ENCODE results near the gene FAH.
"Not testable (repeated sequence)": the region's sequence is repeated elsewhere in the genome, so short reads cannot be mapped to it uniquely, and the experiment has no call there.

Gene FAH

DNA sequence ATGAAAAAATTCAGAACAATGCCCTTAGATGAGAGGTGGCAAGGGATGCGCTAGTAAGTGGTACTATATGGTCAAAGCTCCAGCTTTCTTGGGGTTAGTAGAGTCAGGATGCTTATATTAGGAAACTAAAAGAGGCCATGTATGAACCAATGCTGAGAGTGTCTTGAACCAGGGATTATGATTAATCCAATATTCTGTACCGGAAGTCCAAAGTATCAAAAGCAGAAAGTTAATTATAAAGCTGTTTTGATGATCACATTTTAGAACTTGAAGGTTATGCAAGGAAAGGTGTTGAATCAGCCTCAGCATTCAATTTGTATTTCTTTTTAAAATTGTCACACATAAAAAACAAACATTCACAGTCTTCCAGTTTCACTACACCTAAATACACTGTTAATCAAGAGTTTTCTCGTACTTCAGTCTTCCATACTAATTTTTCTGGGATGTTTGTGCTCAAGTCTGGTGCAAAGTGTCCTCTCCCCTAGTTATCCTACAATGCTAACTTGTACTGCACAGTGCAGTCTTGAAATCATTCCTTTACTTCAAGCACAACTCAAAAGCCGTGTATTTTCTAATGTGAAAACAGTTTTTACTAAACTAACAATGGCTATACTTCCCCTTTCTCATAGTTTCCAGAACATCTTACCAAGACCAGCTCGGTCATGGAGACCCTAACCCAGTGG is 10.7 kb upstream of the FAH start:
- DNase-seq: no peak
- in situ Hi-C loops (cut with HindIII; ENCODE audit: low pct_ligation_motif_present, low pct_unique_long_range_greater_than_20kb, low sequenced_read_pairs): no loop called here

GRCh38 chr15:80142646-80143045 is 10.2 kb upstream of the FAH start:
- no peak for DNase-seq
- in situ Hi-C loops (cut with HindIII; ENCODE audit: low pct_ligation_motif_present, low pct_unique_long_range_greater_than_20kb, low sequenced_read_pairs): no loop called here

GRCh38 chr15:80151148-80151547 is 1.7 kb upstream of the FAH start:
- DNase-seq: no peak
- in situ Hi-C loops (cut with HindIII; ENCODE audit: low pct_ligation_motif_present, low pct_unique_long_range_greater_than_20kb, low sequenced_read_pairs): no loop called here

GRCh38 chr15:80151576-80151975 is 1.2 kb upstream of the FAH start:
- in situ Hi-C loops (cut with HindIII; ENCODE audit: low pct_ligation_motif_present, low pct_unique_long_range_greater_than_20kb, low sequenced_read_pairs): no loop called here
- no peak for DNase-seq

DNA sequence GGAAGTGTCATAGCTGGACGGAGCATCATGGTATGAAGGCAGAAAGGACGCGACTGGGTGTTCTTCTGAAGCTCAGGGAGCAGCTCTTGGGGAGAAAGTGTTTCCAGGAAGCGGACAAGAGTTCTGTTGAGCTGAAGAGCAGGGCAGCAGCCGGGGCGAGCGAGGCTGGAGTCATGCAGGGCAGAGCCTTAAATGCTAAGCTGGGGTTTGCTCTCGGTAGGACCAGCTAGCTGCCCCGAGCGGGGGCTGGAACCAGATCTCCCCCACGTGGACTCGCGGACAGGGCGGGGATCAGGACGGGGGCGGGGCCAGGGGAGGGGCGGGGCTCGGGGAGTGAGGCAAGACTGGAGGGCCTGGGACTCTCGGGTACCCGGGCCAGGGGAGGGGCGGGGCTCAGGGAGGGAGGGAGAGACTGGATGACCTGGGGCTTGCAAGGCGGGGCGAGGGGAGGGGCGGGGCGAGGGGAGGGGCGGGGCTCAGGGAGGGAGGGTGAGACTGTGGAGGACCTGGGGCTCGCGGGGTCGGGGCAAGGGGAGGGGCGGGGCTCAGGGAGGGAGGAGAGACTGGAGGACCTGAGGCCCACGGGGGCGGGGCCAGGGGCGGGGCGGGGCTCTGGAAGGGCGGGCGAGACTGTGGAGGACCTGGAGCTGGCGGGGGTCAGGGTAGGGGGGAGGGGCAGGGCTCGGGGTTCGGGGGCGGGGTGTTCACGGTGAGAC is 461 bp upstream of the FAH start:
- in situ Hi-C loops (cut with HindIII; ENCODE audit: low pct_ligation_motif_present, low pct_unique_long_range_greater_than_20kb, low sequenced_read_pairs): no loop called here
- peak; percentile 89 for DNase-seq

DNA sequence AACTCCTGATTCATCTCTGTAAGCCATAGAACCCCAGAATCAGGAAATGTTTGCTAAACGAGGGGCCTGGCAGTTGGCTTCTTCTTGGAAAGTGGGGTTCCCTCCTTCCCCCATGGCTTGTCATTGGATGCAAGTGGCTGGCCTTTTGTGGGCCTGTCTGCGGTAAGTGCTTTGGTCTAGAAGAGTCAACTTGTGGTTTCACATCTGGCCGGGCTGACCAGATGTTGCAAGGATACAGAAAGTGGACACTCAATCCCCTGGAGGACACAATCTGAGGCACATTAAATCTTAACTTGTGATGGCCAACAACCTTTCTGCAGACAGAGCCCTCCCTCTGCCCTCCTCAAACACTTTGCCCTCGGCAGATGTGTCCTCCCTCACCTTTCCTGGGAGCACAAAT is 1.1 kb downstream of the FAH start:
- in situ Hi-C loops (cut with HindIII; ENCODE audit: low pct_ligation_motif_present, low pct_unique_long_range_greater_than_20kb, low sequenced_read_pairs): no loop called here
- DNase-seq: no peak

DNA sequence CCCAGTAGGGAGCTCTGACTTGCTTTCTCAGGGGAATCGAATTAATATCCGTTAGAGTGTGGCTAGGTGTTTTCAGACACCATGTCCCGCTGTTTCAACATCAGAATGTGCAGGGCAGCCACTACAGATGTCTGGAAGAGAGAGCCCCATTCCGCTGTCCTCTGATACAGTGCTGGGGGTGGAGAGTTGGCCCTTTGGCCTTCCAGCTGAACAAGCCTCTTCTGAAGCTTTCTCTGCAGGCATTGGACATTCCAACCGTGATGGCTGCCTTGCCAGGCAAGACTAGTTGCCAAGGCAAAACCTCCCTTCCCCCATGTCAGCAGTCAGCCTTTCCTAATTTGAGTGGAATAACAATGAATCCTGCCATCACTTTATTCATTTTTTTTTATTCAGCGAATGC is 1.5 kb downstream of the FAH start:
- no peak for DNase-seq
- in situ Hi-C loops (cut with HindIII; ENCODE audit: low pct_ligation_motif_present, low pct_unique_long_range_greater_than_20kb, low sequenced_read_pairs): no loop called here

GRCh38 chr15:80155001-80155377 is 2.2 kb downstream of the FAH start:
- in situ Hi-C loops (cut with HindIII; ENCODE audit: low pct_ligation_motif_present, low pct_unique_long_range_greater_than_20kb, low sequenced_read_pairs): no loop called here
- DNase-seq: no peak

DNA sequence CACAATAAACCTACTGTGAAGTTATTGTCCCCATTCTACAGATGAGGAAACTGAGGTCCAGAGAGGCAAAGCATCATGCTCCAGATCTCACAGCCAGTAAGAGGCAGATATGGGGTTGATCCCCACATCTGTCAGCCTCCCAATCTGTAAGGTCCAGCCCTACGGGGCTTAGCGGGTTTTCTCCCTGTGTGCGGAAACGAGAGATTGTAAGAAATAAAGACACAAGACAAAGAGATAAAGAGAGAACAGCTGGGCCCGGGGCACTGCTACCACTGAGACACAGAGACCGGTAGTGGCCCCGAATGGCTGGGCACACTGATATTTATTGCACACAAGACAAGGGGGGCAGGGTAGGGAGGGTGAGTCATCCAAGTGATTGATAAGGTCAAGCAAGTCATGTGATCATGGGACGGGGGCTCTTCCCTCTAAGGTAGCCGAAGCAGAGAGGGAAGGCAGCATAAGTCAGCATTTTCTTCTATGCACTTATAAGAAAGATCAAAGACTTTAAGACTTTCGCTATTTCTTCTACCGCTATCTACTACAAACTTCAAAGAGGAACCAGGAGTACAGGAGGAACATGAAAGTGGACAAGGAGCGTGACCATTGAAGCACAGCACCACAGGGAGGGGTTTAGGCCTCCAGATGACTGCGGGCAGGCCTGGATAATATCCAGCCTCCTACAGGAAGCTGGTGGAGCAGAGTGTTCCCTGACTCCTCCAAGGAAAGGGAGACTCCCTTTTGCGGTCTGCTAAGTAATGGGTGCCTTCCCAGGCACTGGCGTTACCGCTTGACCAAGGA is 2.8 kb downstream of the FAH start:
- peak; percentile 83 for DNase-seq
- in situ Hi-C loops (cut with HindIII; ENCODE audit: low pct_ligation_motif_present, low pct_unique_long_range_greater_than_20kb, low sequenced_read_pairs): not testable (repeated sequence)

GRCh38 chr15:80156176-80156720 is 3.4 kb downstream of the FAH start:
- DNase-seq: no peak
- in situ Hi-C loops (cut with HindIII; ENCODE audit: low pct_ligation_motif_present, low pct_unique_long_range_greater_than_20kb, low sequenced_read_pairs): no loop called here

GRCh38 chr15:80157215-80157614 is 4.4 kb downstream of the FAH start:
- in situ Hi-C loops (cut with HindIII; ENCODE audit: low pct_ligation_motif_present, low pct_unique_long_range_greater_than_20kb, low sequenced_read_pairs): no loop called here
- DNase-seq: no peak

DNA sequence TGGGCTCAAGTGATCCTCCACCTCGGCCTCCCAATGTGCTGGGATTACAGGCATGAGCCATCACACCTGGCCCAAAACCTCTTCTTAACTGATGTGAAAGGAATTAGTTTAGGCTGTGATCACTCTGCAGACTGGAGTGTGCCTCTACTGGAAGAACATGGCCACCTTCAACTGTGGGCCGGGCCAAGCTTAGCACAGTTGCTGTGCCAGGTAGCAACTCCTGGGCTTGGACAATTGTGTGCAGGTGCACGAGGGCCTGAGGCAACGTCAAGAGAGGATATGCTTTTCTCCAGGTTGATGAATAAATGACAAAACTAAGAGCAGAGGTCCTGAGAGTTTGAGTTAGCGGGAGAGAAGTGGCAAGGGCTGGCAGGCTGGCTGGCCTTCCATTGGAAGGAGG is 6.5 kb downstream of the FAH start:
- DNase-seq: no peak

DNA sequence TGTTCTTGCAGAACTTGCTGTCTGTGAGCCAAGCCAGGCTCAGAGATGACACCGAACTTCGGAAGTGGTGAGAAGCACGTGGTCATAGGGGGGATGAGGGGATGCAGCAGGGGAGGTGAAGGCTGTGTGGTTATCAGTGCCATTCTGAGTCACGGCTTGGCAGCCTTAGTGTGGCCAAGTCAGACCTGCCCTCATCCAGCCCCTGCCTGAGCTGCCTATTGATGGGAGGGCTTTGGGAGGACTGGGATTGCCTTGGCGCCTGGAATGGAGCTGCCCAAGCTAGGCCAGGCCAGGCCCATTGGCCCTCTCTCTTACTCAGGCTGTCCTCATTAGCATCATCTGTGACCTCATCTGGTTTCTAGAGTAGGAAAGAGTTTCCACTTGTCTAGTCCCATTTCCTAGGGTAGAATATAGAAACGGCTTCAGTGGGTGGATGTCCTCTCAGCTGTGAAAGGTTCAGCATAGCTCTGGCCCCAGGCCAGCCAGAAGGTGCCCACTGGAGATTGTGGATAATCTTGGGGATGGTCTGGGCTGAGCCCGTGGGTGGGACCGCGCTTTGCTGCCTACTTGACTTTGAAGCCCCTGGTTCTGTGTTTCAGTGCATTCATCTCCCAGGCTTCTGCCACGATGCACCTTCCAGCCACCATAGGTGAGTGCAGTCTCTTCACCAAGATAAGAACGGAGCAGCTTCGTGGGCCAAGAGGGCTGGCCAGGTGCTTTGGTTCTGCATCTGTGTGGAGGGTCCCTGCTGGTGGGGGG is 7.2 kb downstream of the FAH start:
- DNase-seq: no peak
- in situ Hi-C loops (cut with HindIII; ENCODE audit: low pct_ligation_motif_present, low pct_unique_long_range_greater_than_20kb, low sequenced_read_pairs): no loop called here

More for the DNA sequence above, 6.5 kb downstream of the FAH start:
- in situ Hi-C loops (cut with HindIII; ENCODE audit: low pct_ligation_motif_present, low pct_unique_long_range_greater_than_20kb, low sequenced_read_pairs): no loop called here

DNA sequence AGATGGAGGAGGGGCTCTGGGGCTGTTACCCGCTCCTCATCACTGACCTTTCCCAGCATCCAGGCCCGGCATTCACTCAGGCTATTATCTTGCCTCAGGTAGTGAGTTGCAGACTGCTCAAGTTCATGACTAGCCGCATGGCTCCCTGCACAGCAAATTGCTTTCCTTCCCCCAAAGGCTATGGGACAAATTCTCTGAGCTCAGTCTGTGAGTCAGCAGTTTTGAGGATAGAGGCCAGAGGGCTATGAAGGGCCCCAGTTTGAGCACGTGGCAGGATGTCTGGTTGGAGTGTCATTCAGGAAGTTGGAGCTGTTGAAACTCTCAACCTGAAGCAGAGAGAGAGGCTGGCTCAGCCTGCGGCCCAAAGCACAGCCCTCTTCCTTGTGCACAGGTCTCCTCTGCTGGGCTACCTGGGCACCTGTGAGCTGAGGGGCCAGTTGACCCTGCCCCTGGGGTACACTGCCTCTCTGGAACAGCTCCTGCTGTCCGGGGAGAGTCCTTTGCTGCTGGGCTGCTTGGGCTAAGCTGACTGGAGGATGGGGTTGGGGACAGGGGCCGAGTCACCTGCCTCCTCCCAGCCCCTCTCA is 7.9 kb downstream of the FAH start:
- DNase-seq: peak; percentile 87

DNA sequence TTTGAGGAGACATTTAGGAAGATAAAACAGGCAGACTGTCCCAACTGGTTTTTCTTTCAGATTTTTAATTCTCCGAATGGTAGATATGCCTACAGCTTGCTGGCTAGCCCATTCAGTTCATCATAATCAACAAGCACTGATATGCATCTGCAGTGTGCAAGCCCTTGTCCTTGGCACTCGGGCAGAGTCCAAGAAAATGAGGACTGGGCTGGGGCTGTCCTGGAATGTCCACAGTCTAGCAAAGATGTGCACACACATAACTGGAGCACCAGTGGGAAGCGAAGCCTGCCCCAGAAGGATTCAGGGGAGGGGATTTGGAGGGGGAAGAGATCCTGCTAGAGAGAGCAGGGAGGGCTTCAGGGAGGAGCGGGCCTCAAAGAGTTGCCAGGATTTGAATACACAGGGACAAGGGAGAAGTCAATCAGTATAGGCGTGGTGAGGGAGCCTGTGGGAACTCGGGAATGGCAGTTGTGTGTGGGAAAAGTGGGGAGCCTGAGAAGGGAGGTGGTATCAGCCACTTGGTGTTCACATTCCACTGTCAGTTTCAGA is 8.7 kb downstream of the FAH start:
- in situ Hi-C loops (cut with HindIII; ENCODE audit: low pct_ligation_motif_present, low pct_unique_long_range_greater_than_20kb, low sequenced_read_pairs): no loop called here

More for the DNA sequence above, 7.9 kb downstream of the FAH start:
- in situ Hi-C loops (cut with HindIII; ENCODE audit: low pct_ligation_motif_present, low pct_unique_long_range_greater_than_20kb, low sequenced_read_pairs): no loop called here

GRCh38 chr15:80162059-80162554 is 9.3 kb downstream of the FAH start:
- in situ Hi-C loops (cut with HindIII; ENCODE audit: low pct_ligation_motif_present, low pct_unique_long_range_greater_than_20kb, low sequenced_read_pairs): no loop called here
- no peak for DNase-seq

More for the DNA sequence above, 8.7 kb downstream of the FAH start:
- DNase-seq: no peak

DNA sequence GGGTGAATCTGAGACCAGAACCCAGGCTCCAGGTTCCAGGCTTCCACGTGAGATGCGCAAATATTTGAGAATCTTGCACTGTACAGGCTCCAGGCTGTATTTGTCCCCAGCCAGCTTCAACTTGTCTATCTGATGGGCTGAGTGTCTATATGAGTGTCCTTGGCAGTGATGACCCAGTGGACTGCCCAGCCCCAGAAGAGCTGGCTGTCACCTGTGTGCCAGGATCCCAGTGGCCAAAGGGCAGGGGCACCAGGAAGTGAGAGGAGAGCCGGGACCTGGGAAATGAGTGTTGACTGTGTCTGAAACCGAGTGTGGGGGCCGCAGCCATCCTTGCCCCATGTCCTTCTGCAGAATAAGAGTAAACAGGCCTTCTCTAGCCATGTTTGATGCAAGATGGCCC is 10.4 kb downstream of the FAH start:
- in situ Hi-C loops (cut with HindIII; ENCODE audit: low pct_ligation_motif_present, low pct_unique_long_range_greater_than_20kb, low sequenced_read_pairs): no loop called here
- no peak for DNase-seq

DNA sequence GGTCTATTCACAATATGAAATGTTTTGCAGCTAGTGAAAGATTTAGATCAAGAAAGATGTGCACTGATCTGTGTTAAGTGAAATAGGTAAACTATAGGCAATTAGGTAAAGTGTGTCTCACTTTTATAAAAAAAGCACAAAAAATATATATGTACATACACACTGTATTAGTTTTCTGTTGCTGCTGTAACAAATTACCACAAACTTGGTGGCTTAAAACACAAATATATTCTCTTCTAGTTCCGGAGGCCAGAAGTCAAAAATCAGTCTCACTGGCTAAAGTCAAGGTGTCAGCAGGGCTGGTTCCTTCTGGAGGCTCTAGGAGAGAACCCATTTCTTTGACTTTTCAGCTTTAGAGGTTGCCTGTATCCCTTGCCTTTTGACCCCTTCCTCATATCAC is 11.1 kb downstream of the FAH start:
- no peak for DNase-seq
- in situ Hi-C loops (cut with HindIII; ENCODE audit: low pct_ligation_motif_present, low pct_unique_long_range_greater_than_20kb, low sequenced_read_pairs): no loop called here

All from ACHN (cell line).